ENCODE measurements around the gene LMBR1. TPM values are rescaled to one million over a fixed set of nuclear protein-coding genes. Genes with fewer than 3 reads are reported as not detected.

The LMBR1 gene
- total and polyA plus RNA-seq, 8 donors, result 7.5 to 187 (median 97.2) TPM

DNA sequence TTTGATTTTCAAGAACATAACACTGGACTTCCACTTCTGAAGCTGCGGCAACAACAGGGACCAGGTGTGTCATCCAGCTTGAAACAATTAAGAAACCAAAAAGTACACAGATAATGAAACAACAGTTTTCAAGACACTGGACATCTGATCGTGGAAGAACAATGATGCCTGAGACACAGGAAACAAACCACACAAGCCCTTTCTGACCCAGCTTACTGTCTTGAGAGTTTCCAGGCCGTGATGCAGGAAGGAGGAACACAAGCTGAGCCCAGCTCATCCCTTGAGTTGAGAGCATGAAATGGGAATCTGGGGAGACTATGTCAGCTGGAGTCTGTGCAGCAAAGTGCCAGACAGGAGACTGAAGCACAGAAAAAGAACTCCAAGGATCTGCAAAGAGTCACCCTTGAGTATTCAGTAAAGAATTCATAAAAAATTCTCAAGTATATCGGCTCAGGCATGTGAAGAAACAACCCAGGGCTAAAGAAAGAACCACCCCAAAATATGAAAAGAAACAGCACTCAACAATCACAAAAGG is 160.8 kb downstream of the LMBR1 start:
- intact Hi-C loops (cut with DNase I; ENCODE audit: low total_unique reads), result no loop called here
- H3K36me3 ChIP-seq, result peaks cover 0 to 44% (median 40%) of the 10 kb centered on the region in 4 donors
- no peaks in the 10 kb centered on the region for H3K27me3 ChIP-seq
- peaks cover 0 to 23% (median 6%) of the 10 kb centered on the region in 4 donors for H3K9me3 ChIP-seq
- no peak for DNase-seq
- no peaks in the 10 kb centered on the region for H3K4me1 ChIP-seq
- TF ChIP-seq, protein P1, sequence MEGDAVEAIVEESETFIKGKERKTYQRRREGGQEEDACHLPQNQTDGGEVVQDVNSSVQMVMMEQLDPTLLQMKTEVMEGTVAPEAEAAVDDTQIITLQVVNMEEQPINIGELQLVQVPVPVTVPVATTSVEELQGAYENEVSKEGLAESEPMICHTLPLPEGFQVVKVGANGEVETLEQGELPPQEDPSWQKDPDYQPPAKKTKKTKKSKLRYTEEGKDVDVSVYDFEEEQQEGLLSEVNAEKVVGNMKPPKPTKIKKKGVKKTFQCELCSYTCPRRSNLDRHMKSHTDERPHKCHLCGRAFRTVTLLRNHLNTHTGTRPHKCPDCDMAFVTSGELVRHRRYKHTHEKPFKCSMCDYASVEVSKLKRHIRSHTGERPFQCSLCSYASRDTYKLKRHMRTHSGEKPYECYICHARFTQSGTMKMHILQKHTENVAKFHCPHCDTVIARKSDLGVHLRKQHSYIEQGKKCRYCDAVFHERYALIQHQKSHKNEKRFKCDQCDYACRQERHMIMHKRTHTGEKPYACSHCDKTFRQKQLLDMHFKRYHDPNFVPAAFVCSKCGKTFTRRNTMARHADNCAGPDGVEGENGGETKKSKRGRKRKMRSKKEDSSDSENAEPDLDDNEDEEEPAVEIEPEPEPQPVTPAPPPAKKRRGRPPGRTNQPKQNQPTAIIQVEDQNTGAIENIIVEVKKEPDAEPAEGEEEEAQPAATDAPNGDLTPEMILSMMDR (IDR thresholded peaks at IDR 0.05), result no peak
- H3K4me3 ChIP-seq, result no peak overlapping the region
- WGBS, 5 donors, result 82 to 94% (median 87%) methylated on average over 4 of the region's 4 CpGs
- H3K27ac ChIP-seq, result no peak overlapping the region

DNA sequence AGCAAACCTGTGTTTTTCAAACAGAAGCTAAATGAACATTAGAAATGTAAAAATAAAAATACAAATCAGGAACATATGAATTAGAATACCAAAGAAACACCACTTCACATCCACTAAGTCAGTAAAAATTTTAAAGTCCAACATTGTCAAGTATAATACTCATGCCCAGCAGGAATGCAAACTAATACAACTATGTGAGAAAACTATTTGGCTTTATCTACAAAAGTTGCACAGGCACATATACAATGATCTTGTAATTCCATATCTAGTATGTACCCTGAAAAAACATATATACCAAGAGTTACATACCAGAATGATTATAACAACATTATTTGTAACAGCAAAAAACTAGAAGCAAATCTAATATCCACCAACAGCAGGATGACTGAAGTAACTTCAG is 161.3 kb downstream of the LMBR1 start:
- Histone ChIP-seq H3K27ac (no peak overlapping the region), H3K36me3 (peaks cover 0 to 44% (median 40%) of the 10 kb centered on the region in 4 donors), H3K27me3 (no peaks in the 10 kb centered on the region), H3K9me3 (peaks cover 0 to 23% (median 6%) of the 10 kb centered on the region in 4 donors), H3K4me1 (no peaks in the 10 kb centered on the region), H3K4me3 (no peak overlapping the region)
- TF ChIP-seq, protein P1 (IDR thresholded peaks at IDR 0.05), result no peak
- no peak for TF ChIP-seq POLR2AphosphoS5 (IDR thresholded peaks at IDR 0.05)
- no peak for TF ChIP-seq EP300 (IDR thresholded peaks at IDR 0.05)
- TF ChIP-seq POLR2A (IDR thresholded peaks at IDR 0.05), result no peak
- no peak for DNase-seq
- intact Hi-C loops (cut with DNase I; ENCODE audit: low total_unique reads), result no loop called here

DNA sequence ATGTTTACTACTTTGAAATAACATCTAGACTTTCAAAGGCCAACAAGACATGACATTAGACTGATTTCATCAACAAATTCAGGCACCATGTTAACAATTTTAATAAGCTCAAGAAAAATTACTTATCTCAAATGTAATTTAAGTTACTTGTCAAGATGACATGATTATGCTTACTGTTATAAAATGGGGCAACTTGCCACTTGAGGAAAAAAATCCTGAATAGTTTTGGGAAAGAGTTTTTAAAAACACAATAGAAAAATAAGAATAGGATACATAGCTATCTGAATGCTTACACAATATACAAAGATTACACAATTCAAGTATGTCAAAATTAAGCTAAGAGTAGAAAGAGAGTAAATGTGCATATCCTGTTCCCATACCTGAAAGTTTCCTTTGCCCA is 167.0 kb downstream of the LMBR1 start:
- Histone ChIP-seq H3K4me3 (no peak overlapping the region), H3K4me1 (peaks cover 0 to 16% (median 7%) of the 10 kb centered on the region in 4 donors), H3K36me3 (peaks cover 0 to 3% (median 0%) of the 10 kb centered on the region in 4 donors), H3K27ac (no peak overlapping the region), H3K9me3 (no peaks in the 10 kb centered on the region), H3K27me3 (no peaks in the 10 kb centered on the region)
- DNase-seq, result no peak
- intact Hi-C loops (cut with DNase I; ENCODE audit: low total_unique reads), result no loop called here
- TF ChIP-seq POLR2A (IDR thresholded peaks at IDR 0.05) (no peak), EP300 (IDR thresholded peaks at IDR 0.05) (no peak), POLR2AphosphoS5 (IDR thresholded peaks at IDR 0.05) (no peak)
- TF ChIP-seq, protein P1 (IDR thresholded peaks at IDR 0.05), result no peak

DNA sequence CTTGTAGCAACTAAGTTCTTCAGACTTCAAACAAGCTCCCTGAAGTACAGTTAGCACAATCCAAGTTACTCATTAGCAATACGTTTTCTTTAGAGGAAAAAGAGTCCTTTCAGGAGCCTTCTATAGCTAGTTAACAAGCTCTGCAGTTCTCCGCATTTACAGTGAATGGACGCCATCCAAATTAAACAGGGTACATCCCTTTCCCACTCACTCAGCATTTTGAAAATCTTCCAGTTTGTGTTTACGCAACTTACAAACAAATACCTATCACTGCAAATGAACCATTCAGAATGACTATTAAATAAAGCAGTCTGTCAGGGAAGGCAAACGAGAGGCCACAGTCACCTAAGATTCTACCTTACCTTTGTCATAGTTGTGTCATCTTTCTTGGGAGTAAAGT is 167.9 kb downstream of the LMBR1 start:
- TF ChIP-seq POLR2A (IDR thresholded peaks at IDR 0.05) (no peak), EP300 (IDR thresholded peaks at IDR 0.05) (no peak), POLR2AphosphoS5 (IDR thresholded peaks at IDR 0.05) (no peak)
- TF ChIP-seq, protein P1 (IDR thresholded peaks at IDR 0.05), result no peak
- DNase-seq, result peak in 1 of 2 donors; percentile 18
- H3K27ac ChIP-seq, result peak overlapping the region in 1 of 5 donors; percentile 13
- no peak overlapping the region for H3K4me3 ChIP-seq
- peaks cover 0 to 3% (median 0%) of the 10 kb centered on the region in 4 donors for H3K36me3 ChIP-seq
- H3K9me3 ChIP-seq, result no peaks in the 10 kb centered on the region
- WGBS, 5 donors, result 30 to 55% (median 48%) methylated on average over 5 of the region's 5 CpGs
- intact Hi-C loops (cut with DNase I; ENCODE audit: low total_unique reads), result no loop called here
- peaks cover 0 to 16% (median 7%) of the 10 kb centered on the region in 4 donors for H3K4me1 ChIP-seq
- no peaks in the 10 kb centered on the region for H3K27me3 ChIP-seq
